ENCODE data around the gene PARG.
"Not testable (repeated sequence)": the region's sequence is repeated elsewhere in the genome, so short reads cannot be mapped to it uniquely, and the experiment has no call there.

PARG gene

DNA sequence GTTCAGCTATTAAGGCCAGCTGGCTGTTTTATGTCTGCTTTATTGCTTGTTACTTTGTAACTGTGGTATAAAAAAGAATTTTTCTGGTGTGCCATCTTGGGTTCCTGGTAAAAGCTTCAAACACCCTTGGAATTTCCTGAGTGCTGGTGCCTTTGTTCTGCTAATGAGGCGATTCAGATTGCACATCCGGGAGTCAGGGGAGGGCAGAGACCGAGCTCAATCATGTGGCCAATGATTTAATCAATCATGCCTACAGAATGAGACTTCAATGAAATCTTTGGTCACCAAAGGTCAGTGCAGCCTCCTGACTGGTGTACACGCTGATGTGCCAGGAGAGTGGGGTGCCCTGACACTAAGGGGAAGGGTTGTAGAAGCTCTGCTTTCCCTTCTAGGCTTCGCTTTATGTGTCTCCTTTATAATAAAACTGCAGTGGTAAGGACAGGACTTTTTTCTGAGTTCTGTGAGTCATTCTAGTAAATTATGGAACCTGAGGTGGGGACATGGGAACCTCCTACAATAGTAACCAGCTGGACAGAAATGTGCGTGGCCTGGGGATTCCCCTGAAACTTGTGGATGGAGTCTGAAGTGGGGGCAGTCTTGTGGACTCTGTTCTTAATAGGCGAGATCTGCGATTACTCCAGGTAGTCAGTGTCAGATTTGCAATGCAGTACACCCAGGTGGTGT lies 110.3 kb downstream of the PARG start:
- DNase-seq (ENCODE audit: extremely low read depth in 1 of 2, low read depth in 1 of 2) = no peak

- DNase-seq (ENCODE audit: extremely low read depth in 1 of 2, low read depth in 1 of 2) = no peak
Observed at GRCh38 chr10:49830846-49831245, 111.0 kb downstream of the PARG start.

DNA sequence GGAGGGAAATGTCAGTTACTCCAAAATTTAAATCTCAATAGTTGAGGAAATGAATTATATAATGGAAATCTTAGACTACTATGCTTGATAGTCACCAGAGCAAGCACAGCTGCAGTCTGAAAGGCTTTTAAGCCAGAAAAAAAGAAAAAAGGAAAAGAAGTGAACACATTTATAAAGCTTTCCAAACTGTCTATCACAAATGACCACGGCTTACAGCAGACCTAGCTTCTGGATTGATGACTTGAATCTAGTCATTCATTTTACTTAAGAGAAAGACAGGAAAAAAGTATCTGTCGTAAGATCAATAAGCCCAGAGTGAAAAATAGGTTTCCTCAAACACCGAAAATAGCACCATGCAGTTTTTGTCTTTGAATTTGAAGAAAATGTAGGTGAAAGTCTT lies 111.8 kb downstream of the PARG start:
- DNase-seq (ENCODE audit: extremely low read depth in 1 of 2, low read depth in 1 of 2) = no peak

- no peak for DNase-seq (ENCODE audit: extremely low read depth in 1 of 2, low read depth in 1 of 2)
Observed at GRCh38 chr10:49827297-49827696, 114.5 kb downstream of the PARG start.

DNA sequence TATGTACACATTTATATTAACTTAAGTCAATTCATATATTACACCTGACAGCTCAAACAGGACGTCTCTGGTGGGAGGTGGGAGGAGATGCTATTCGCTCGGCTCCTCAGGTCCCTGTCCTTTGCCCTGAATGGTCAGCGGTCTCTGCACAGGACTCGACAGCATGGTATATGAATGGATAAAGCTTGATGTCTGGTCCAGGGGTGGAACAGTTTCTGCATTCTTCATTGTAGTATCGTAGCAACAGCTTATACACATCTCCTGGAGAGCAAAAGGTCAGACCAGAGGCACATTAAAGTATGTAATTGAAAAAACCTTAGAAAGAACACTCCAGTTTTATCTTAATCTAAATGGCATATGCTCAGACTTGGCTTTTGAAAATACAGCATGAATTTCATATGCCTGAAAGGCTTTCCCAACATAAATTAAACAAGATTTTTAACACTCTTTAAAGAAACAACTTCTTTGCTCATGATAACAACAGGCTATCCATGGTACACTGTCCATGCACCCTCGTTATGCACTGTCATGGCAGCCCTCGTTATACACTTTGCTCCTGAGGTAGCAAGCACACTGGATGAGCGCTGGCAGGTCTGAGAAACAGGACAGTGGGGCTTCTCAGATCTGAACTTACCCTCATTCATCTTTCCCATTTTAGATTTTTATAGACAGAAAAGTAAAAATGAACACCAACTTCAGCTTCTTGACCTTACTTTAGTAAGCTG lies 122.4 kb downstream of the PARG start:
- DNase-seq (ENCODE audit: extremely low read depth in 1 of 2, low read depth in 1 of 2) = no peak

- DNase-seq (ENCODE audit: extremely low read depth in 1 of 2, low read depth in 1 of 2) = no peak
Observed at GRCh38 chr10:49817845-49818244, 124.0 kb downstream of the PARG start.

GRCh38 chr10:49803988-49804387 lies 137.8 kb downstream of the PARG start:
- no peak for DNase-seq (ENCODE audit: extremely low read depth in 1 of 2, low read depth in 1 of 2)

GRCh38 chr10:49798275-49798674 lies 143.6 kb downstream of the PARG start:
- DNase-seq (ENCODE audit: extremely low read depth in 1 of 2, low read depth in 1 of 2) = no peak

GRCh38 chr10:49791100-49791499 lies 150.7 kb downstream of the PARG start:
- no peak for DNase-seq (ENCODE audit: extremely low read depth in 1 of 2, low read depth in 1 of 2)

DNA sequence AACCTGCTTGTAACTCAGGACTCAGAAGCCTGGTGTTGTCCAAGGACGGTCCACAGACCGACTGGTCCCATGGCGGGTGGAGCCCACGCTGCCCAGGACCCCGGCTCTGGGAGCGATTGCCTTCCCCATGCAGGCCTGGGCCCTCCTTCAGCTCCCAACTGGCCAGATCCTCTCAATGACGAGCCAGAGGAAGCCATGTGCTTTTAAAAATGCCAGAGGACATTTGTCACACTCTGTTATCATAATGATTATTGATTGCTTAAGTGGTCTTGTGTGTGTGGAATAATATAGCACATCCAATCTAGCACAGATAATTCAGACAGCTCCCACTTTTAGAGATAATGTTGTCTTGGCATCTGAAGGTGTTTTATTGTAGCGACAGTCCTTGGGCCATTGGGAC lies 157.1 kb downstream of the PARG start:
- DNase-seq (ENCODE audit: extremely low read depth in 1 of 2, low read depth in 1 of 2) = no peak

- DNase-seq (ENCODE audit: extremely low read depth in 1 of 2, low read depth in 1 of 2) = no peak
Observed at GRCh38 chr10:49783645-49784044, 158.2 kb downstream of the PARG start.

- no peak for DNase-seq (ENCODE audit: extremely low read depth in 1 of 2, low read depth in 1 of 2)
Observed at GRCh38 chr10:49781247-49781646, 160.6 kb downstream of the PARG start.

- no peak for DNase-seq (ENCODE audit: extremely low read depth in 1 of 2, low read depth in 1 of 2)
Observed at GRCh38 chr10:49778197-49778596, 163.6 kb downstream of the PARG start.

GRCh38 chr10:49776851-49777250 lies 165.0 kb downstream of the PARG start:
- DNase-seq (ENCODE audit: extremely low read depth in 1 of 2, low read depth in 1 of 2) = no peak

DNA sequence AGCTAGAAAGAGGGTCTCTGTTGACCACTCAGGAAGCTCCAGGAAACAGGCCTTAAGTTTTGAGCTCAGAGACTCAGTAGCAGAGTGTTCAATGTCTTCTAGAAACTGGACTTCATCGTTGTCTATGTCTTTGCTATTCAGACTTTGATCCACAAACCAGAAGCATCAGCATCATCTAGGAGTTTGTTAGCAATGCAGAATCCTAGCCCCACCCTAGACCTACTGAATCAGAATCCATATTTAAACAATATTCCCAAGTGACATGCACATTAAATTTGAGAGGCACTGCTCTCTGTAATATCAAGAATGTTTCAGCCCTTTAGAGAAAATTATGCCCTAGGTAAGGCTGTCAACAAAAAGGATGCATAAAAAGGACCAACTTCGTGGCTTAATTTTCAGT lies 166.8 kb downstream of the PARG start:
- DNase-seq (ENCODE audit: extremely low read depth in 1 of 2, low read depth in 1 of 2) = no peak

GRCh38 chr10:49772944-49773343 lies 168.9 kb downstream of the PARG start:
- DNase-seq (ENCODE audit: extremely low read depth in 1 of 2, low read depth in 1 of 2) = not testable (repeated sequence)

GRCh38 chr10:49771046-49771445 lies 170.8 kb downstream of the PARG start:
- DNase-seq (ENCODE audit: extremely low read depth in 1 of 2, low read depth in 1 of 2) = not testable (repeated sequence)

GRCh38 chr10:49769692-49770091 lies 172.1 kb downstream of the PARG start:
- DNase-seq (ENCODE audit: extremely low read depth in 1 of 2, low read depth in 1 of 2) = no peak

DNA sequence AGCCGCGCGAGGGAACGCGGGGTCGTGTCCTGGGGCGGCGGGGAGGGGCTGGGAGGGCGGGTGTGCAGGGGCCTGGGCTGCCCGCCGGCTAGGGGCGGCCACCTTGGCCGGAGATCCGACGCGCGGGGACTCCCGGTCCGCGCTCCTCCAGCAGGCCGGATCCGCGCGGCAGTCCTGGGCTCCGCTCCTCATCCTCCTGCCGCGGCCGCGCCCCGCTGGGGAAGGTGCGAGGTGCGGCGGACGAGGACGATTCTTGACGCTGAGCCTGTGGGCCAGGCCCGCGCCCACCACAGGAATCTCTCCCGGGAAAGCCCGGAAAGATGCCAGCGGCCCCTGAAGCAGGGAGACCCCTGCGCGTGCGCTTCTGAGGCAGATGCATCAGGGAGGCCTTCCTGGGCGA lies 173.1 kb downstream of the PARG start:
- DNase-seq (ENCODE audit: extremely low read depth in 1 of 2, low read depth in 1 of 2) = no peak

DNA sequence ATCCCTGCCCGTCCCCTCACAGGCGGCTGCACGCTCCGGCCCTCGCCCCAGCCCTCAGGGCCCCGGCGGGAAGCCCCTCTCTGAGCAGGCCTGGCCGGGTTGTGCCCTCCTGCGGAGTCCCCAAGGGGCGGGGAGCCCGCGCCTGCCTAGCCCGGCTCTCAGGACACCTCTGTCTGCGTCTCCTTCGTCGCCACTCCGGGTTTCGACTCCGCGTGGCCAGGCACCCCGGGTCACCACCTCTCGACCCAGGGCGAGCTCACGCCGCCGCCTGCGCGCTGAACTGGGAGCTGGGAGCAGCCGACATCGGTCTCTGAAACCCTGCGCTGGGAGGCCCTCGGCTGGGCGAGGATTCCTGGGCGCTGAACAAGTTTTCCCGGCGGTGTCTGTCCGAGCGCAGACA lies 173.5 kb downstream of the PARG start:
- no peak for DNase-seq (ENCODE audit: extremely low read depth in 1 of 2, low read depth in 1 of 2)

Data from stimulated activated CD8-positive, alpha-beta memory T cell treated with anti-CD3 and anti-CD28 coated beads, Interleukin-7, amount 100 ng/mL, for 48 hours (primary cell).